HepG2 (cell line): ENCODE data around the gene CDK10.

ENCODE experiments used
- FOXM1 ChIP-seq: sonication (generic); formaldehyde crosslinking; IDR thresholded peaks from 2 replicates; pipeline ENCODE4 v1.5.0; 2020; ENCODE audit warnings: missing genetic modification reagents
- POLR2AphosphoS2 ChIP-seq: IDR thresholded peaks from 2 replicates; pipeline ENCODE4 v1.6.1; 2011; ENCODE audit warnings: low read depth, low read length, improper control_type of control experiment

DNA sequence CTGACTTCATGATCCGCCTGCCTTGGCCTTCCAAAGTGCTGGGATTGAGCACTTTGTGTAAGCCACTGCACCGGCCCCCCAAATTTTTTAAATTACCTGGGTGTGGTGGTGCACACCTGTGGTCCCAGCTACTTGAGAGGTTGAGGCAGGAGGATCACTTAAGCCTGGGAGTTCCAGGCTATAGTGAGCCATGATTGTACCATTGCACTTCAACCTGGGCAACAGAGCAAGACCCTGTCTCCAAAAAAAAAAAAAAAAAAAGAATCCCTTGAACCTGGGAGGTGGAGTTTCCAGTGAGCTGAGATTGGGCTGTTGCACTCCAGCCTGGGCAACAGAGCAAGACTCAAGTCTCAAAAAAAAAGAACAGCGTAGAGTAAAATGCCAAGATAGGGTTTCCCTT lies 50.1 kb downstream of the CDK10 start:
- TF ChIP-seq POLR2AphosphoS2 (no peak), FOXM1 (CRISPR knock-in tag) (no peak)
